Right atrium auricular region (tissue), 2 donors: ENCODE data around the gene CHSY1. TPM values are rescaled to one million over a fixed set of nuclear protein-coding genes. Genes with fewer than 3 reads are reported as not detected.
"Not testable (repeated sequence)": the region's sequence is repeated elsewhere in the genome, so short reads cannot be mapped to it uniquely, and the experiment has no call there.

Experiments
- DNase-seq: peaks from one replicate; pipeline ENCODE4 v3.0.0-alpha.2; 2019; ENCODE audit warnings: low spot score
- H3K27ac ChIP-seq, 2 donors: fragments of 200-600 bp; sonication (generic); 1 replicate in 1 of 2; 2 replicates in 1 of 2; pipeline ENCODE4 v1.5.1; 2016 to 2019
- H3K27me3 ChIP-seq, 2 donors: fragments of 200-600 bp; sonication (generic); one replicate each; pipeline versions ENCODE4 v1.5.1 to v1.6.0; 2017 to 2019
- H3K36me3 ChIP-seq: fragments of 200-600 bp; sonication (generic); one replicate; pipeline ENCODE4 v1.5.1; 2016
- H3K4me1 ChIP-seq, 2 donors: fragments of 200-600 bp; sonication (generic); one replicate each; pipeline versions ENCODE4 v1.5.1 to v1.6.0; 2017 to 2019
- H3K4me3 ChIP-seq, 2 donors: fragments of 200-600 bp; sonication (generic); 1 replicate in 1 of 2; 2 replicates in 1 of 2; pipeline ENCODE4 v1.5.1; 2017 to 2019; ENCODE audit warnings: mild to moderate bottlenecking in 1 of 2, moderate library complexity in 1 of 2
- H3K9me3 ChIP-seq, 2 donors: fragments of 200-600 bp; sonication (generic); one replicate each; pipeline ENCODE4 v1.5.1; 2019
- total RNA-seq, 2 donors: library from RNA; depleted of rRNA; stranded (reverse); fragments of >200 nt; gene quantifications; one replicate each; pipeline ENCODE4 v1.1.0, GENCODE V29; 2016
- TF ChIP-seq, protein P1 (sequence below), 2 donors: fragments of 200-600 bp; sonication (generic); IDR thresholded peaks; one replicate each; pipeline ENCODE4 v1.5.1; 2019; ENCODE audit warnings: antibody characterized with exemption in 2 of 2

Gene CHSY1
- total RNA-seq, 2 donors from 2014 or later, result 23.1 to 26.1 TPM

- no peaks in the 10 kb centered on the region for H3K36me3 ChIP-seq
- H3K27ac ChIP-seq, result no peak overlapping the region
- H3K27me3 ChIP-seq, result no peaks in the 10 kb centered on the region
- H3K4me3 ChIP-seq, result no peak overlapping the region
- peaks cover 0 to 45% of the 10 kb centered on the region in 2 donors for H3K4me1 ChIP-seq
- TF ChIP-seq, protein P1, sequence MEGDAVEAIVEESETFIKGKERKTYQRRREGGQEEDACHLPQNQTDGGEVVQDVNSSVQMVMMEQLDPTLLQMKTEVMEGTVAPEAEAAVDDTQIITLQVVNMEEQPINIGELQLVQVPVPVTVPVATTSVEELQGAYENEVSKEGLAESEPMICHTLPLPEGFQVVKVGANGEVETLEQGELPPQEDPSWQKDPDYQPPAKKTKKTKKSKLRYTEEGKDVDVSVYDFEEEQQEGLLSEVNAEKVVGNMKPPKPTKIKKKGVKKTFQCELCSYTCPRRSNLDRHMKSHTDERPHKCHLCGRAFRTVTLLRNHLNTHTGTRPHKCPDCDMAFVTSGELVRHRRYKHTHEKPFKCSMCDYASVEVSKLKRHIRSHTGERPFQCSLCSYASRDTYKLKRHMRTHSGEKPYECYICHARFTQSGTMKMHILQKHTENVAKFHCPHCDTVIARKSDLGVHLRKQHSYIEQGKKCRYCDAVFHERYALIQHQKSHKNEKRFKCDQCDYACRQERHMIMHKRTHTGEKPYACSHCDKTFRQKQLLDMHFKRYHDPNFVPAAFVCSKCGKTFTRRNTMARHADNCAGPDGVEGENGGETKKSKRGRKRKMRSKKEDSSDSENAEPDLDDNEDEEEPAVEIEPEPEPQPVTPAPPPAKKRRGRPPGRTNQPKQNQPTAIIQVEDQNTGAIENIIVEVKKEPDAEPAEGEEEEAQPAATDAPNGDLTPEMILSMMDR (IDR thresholded peaks at IDR 0.05), result no peak
- H3K9me3 ChIP-seq, result no peaks in the 10 kb centered on the region
- no peak for DNase-seq
These were observed 29.9 kb downstream of the CHSY1 start for GRCh38 chr15:101221902-101222301.

DNA sequence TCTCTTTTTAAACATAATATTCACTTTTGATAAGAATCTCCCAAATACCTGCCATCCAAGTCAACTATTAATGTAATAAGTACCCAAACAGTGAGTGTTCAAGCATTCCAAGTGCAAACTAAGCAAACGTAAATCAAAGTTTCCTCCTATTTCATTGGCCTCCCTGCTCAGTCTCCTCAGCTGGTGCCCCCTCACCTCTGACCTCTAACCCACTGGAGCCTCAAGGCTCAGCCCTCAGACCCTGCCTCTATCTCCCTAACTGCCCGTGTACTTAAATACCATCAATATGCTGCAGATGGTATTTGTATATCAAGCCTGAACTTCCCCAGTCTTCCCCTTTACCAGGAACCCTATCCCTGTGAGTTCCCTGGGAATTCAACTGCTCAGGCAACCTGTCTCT lies 31.8 kb downstream of the CHSY1 start:
- Histone ChIP-seq H3K36me3 (no peaks in the 10 kb centered on the region), H3K27ac (no peak overlapping the region), H3K4me3 (no peak overlapping the region), H3K9me3 (no peaks in the 10 kb centered on the region), H3K27me3 (no peaks in the 10 kb centered on the region), H3K4me1 (peaks cover 0 to 43% of the 10 kb centered on the region in 2 donors)
- no peak for DNase-seq
- TF ChIP-seq, protein P1 (IDR thresholded peaks at IDR 0.05), result no peak

DNA sequence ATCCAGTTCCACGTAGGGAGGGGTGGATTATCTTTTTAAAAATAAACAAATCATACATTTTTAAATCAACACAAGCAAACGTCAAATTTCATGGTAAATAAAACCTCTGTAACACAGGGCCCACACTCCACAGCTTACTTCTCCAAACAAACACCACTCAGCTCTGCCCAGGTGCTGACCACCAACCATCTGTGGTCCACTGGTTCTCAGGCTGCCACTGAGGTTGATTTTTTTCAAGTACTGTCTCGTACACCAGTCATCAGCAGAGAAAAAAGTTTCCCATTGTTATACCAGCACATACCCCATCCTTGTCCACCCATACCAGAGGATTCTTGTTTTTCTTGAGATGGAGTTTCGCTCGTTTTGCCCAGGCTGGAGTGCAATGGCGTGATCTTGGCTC lies 32.4 kb downstream of the CHSY1 start:
- no peaks in the 10 kb centered on the region for H3K9me3 ChIP-seq
- H3K4me1 ChIP-seq, result peaks cover 0 to 41% of the 10 kb centered on the region in 2 donors
- no peaks in the 10 kb centered on the region for H3K27me3 ChIP-seq
- no peaks in the 10 kb centered on the region for H3K36me3 ChIP-seq
- TF ChIP-seq, protein P1 (IDR thresholded peaks at IDR 0.05), result no peak
- no peak overlapping the region for H3K4me3 ChIP-seq
- no peak for DNase-seq
- H3K27ac ChIP-seq, result no peak overlapping the region

- Histone ChIP-seq H3K27ac (no peak overlapping the region), H3K4me3 (no peak overlapping the region), H3K4me1 (peaks cover 0 to 40% of the 10 kb centered on the region in 2 donors), H3K27me3 (no peaks in the 10 kb centered on the region), H3K36me3 (no peaks in the 10 kb centered on the region), H3K9me3 (no peaks in the 10 kb centered on the region)
- TF ChIP-seq, protein P1 (IDR thresholded peaks at IDR 0.05), result no peak
- DNase-seq, result no peak
These were observed 34.4 kb downstream of the CHSY1 start for GRCh38 chr15:101217446-101217845.

DNA sequence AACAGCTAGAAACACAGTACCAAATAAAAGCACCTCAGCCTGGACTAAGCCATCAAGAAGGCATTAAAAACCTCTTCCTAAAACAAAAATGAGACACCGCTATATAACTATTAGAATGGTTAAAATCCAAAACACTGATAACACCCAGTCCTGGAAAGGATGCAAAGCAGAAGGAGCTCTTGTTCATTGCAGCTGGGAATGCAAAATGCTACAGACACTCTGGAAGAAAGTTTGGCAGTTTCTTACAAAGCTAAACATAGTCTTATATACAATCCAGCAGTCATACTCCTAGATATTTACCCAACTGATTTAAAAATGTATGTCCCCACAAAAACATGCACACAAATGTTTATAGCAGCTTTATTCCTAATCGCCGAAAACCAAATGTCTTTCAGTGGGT lies 35.7 kb downstream of the CHSY1 start:
- no peak for DNase-seq
- TF ChIP-seq, protein P1 (IDR thresholded peaks at IDR 0.05), result no peak
- peaks cover 0 to 33% of the 10 kb centered on the region in 2 donors for H3K4me1 ChIP-seq
- H3K27ac ChIP-seq, result no peak overlapping the region
- no peaks in the 10 kb centered on the region for H3K9me3 ChIP-seq
- no peaks in the 10 kb centered on the region for H3K36me3 ChIP-seq
- H3K27me3 ChIP-seq, result no peaks in the 10 kb centered on the region
- H3K4me3 ChIP-seq, result no peak overlapping the region

DNA sequence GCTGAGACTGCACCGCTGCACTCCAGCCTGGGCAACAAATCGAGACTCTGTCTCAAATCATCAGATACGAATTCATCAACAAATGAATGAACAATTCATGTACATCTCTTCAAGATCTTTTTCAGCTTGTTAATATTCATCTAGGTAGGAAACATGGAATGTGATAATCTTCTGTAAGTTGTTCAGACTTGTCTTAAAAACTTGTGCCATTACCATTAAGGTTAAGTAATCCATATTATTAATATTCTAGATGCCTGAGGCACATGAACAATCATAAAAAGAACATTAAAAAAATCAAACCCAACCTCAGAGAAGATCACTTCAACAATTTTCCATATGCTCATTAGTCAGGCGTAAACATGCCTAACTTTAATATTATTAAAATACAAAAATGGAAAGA lies 36.2 kb downstream of the CHSY1 start:
- Histone ChIP-seq H3K4me1 (peaks cover 0 to 33% of the 10 kb centered on the region in 2 donors), H3K27ac (no peak overlapping the region), H3K27me3 (no peaks in the 10 kb centered on the region), H3K36me3 (no peaks in the 10 kb centered on the region), H3K9me3 (no peaks in the 10 kb centered on the region), H3K4me3 (no peak overlapping the region)
- TF ChIP-seq, protein P1 (IDR thresholded peaks at IDR 0.05), result no peak
- DNase-seq, result no peak

DNA sequence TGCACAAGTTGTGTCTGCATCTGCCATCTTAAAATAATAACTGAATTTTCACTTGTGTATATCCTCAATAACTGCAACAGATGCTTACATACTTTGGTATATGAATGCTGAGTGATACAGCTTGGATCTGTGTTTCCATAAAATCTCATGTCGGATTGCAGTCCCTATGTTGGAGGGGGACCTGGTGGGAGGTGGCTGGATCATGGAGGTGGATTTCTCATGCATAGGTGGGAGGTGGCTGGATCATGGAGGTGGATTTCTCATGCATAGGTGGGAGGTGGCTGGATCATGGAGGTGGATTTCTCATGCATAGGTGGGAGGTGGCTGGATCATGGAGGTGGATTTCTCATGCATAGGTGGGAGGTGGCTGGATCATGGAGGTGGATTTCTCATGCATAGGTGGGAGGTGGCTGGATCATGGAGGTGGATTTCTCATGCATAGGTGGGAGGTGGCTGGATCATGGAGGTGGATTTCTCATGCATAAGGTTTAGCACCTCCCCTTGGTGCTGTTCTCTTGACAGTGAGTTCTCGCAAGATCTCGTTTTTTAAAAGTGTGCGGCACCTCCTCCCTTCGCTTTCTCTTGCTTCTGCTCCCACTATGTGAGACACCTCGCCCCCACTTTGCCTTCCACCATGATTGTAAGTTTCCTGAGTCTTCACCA lies 37.3 kb downstream of the CHSY1 start:
- not testable (repeated sequence) for H3K36me3 ChIP-seq, H3K27me3 ChIP-seq, H3K27ac ChIP-seq, H3K4me3 ChIP-seq, DNase-seq, H3K9me3 ChIP-seq
- H3K4me1 ChIP-seq, result peaks cover 0 to 42% of the 10 kb centered on the region in 2 donors
